ENCODE results near the gene GRIA1.

- no peak for TF ChIP-seq POLR2A (IDR thresholded peaks at IDR 0.05)
- TF ChIP-seq, protein P1, sequence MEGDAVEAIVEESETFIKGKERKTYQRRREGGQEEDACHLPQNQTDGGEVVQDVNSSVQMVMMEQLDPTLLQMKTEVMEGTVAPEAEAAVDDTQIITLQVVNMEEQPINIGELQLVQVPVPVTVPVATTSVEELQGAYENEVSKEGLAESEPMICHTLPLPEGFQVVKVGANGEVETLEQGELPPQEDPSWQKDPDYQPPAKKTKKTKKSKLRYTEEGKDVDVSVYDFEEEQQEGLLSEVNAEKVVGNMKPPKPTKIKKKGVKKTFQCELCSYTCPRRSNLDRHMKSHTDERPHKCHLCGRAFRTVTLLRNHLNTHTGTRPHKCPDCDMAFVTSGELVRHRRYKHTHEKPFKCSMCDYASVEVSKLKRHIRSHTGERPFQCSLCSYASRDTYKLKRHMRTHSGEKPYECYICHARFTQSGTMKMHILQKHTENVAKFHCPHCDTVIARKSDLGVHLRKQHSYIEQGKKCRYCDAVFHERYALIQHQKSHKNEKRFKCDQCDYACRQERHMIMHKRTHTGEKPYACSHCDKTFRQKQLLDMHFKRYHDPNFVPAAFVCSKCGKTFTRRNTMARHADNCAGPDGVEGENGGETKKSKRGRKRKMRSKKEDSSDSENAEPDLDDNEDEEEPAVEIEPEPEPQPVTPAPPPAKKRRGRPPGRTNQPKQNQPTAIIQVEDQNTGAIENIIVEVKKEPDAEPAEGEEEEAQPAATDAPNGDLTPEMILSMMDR (IDR thresholded peaks at IDR 0.05), result no peak
Measured at GRCh38 chr5:153661897-153662296, 171.4 kb downstream of the GRIA1 start.
